Measurements from ENCODE around the gene ATP5ME. TPM values are rescaled to one million over a fixed set of nuclear protein-coding genes. Genes with fewer than 3 reads are reported as not detected.
"Not testable (repeated sequence)": the region's sequence is repeated elsewhere in the genome, so short reads cannot be mapped to it uniquely, and the experiment has no call there.

Gene ATP5ME
- polyA plus RNA-seq, 1 donor from 2014 or later: 430 TPM

DNA sequence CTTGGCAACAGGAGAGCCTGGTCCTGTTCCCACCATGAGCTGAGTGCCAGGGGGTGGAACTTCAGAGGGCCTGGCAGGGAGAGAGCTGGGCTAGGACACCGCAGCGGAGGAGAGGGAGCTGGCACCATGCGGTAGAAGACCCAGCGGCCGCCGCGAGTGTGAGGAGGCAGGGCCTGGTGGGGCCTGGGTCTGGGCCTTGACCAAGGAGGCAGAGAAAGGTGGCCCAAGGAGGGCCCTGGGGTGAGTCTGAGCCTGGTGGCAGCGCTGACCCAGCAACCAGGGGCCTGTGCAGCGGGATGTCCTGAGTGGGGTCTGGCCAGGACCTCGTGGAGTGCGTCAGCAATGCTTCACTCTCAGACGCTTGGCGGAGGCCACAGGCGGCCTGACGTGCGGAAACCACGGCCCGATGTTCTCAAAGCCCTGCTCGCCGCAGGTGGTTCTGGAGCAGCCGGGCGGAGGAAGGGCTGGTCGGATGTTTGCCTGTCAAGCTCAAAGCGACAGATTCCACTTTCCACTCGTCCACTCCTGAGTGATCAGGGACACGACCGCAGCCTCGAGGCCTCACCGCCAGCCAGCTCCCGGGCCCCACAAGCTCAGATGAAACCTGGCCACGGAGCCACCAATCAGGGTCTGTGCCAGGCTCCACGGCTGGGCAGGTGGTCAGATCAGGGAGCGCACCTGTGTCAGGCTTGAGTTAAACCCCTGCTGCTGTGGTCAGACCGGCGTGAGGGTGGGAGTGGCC lies 20.8 kb downstream of the ATP5ME start:
- H3K27ac Mint-ChIP-seq: no peak overlapping the region
- H3K9me3 Mint-ChIP-seq: no peaks in the 10 kb centered on the region

DNA sequence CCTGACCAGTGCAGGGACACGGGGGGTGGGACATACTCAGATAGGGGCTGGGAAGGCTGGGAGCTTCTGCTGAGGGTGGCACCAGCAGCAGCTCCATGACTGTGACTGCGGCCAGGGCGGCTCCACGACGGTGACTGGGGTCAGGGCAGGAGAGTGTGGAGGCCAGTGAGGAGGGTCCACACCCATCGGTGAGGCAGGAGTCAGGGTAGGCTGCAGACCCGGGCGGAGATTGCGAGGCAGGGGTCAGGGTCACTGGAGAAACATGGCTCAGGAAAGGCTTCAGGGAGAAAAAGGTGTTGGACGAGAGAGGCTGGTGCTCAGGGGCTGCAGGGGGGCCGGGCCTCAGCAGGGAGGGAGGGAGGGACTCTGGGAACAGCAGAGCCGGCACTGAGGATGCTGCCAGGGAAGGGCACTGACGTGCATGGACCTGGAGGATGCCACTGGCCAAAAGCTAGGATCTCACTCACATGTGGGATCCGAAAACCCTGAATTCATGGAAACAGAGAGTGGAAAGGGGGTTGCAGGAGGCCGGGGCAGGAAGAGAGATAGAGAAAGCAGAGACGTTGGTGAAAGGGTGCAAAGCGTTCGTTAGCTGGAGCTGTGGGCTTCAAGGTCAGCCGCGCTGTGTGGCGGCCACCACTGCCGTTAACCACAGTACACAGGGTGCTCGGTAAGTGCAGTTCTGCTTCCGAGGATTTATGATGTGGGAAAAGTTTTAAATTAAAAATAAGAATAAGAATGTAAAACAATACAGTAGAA lies 22.0 kb downstream of the ATP5ME start:
- no peaks in the 10 kb centered on the region for H3K9me3 Mint-ChIP-seq
- peaks cover 2% of the 10 kb centered on the region for H3K36me3 Mint-ChIP-seq
- no peak overlapping the region for H3K27ac Mint-ChIP-seq
- H3K27me3 Mint-ChIP-seq: peaks cover 3% of the 10 kb centered on the region
- no peaks in the 10 kb centered on the region for H3K4me1 Mint-ChIP-seq
- H3K4me3 Mint-ChIP-seq: no peak overlapping the region

More for the DNA sequence above, 20.8 kb downstream of the ATP5ME start:
- Mint-ChIP-seq H3K27me3 (peaks cover 3% of the 10 kb centered on the region), H3K4me3 (peak overlapping the region in 1 of 4 donors; percentile 18), H3K36me3 (peaks cover 2% of the 10 kb centered on the region), H3K4me1 (no peaks in the 10 kb centered on the region)

DNA sequence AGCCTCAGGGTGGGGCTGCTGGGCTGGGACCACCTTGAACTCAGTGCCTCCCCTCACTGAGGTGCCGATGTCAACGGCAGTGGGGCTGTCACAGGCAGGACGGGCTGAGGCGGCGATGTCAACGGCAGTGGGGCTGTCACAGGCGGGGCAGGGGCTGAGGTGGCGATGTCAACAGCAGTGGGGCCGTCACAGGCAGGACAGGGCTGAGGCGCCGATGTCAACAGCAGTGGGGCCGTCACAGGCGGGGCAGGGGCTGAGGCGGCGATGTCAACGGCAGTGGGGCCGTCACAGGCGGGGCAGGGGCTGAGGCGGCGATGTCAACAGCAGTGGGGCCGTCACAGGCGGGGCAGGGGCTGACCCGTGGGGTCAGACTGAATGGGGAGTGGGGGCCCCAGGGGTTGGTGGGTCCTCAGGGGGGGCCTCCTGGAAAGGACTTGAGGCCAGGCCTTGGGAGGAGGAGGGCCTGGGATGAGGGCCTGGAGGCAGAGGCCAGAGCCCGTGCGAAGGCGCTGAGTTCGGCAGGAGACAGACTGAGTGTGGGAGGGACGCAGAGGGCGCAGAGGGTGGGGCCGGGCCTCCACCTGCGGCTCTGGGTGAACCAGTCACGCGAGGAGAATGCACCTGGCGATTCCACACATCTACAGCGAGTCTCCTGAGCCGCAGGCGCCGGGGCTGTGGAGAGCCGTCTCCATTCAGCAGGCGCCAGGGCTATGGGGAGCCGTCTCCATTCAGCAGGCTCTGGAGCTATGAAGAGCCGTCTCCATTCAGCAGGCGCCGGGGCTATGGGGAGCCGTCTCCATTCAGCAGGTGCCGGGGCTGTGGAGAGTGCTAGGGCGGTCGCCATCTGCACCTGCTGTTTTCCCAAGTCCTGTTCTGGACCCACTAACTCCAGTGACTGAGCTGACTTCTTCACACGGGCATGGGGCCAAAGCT lies 22.9 kb downstream of the ATP5ME start:
- Mint-ChIP-seq H3K27ac (peak overlapping the region in 1 of 3 donors; percentile 53), H3K4me1 (no peaks in the 10 kb centered on the region)

DNA sequence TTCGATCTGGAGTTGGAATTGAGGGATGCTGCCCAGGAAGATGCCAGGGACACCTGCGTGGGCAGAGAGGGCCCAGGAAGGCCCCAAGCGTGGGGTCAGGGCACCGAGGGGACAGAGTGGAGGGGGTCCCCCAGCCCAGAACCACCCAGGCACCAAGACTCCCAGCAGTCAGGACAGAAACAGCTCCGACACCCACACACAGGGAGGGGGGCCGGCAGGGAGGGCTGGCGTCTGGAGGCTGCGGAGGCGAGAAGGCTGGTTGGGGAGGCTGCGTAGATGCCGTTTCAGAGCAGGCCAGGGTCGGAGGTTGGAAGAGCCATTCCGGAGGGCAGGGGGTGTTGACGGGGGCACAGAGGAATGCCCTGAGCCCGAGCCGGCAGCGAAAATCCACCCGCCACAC lies 23.6 kb downstream of the ATP5ME start:
- H3K27ac Mint-ChIP-seq: peak overlapping the region in 1 of 3 donors; percentile 53
- no peaks in the 10 kb centered on the region for H3K4me1 Mint-ChIP-seq
- peaks cover 6% of the 10 kb centered on the region for H3K27me3 Mint-ChIP-seq
- no peaks in the 10 kb centered on the region for H3K9me3 Mint-ChIP-seq
- H3K36me3 Mint-ChIP-seq: peaks cover 2% of the 10 kb centered on the region
- no peak overlapping the region for H3K4me3 Mint-ChIP-seq

More for the DNA sequence above, 22.9 kb downstream of the ATP5ME start:
- Mint-ChIP-seq H3K36me3 (peaks cover 2% of the 10 kb centered on the region), H3K4me3 (no peak overlapping the region), H3K9me3 (no peaks in the 10 kb centered on the region), H3K27me3 (peaks cover 6% of the 10 kb centered on the region)

DNA sequence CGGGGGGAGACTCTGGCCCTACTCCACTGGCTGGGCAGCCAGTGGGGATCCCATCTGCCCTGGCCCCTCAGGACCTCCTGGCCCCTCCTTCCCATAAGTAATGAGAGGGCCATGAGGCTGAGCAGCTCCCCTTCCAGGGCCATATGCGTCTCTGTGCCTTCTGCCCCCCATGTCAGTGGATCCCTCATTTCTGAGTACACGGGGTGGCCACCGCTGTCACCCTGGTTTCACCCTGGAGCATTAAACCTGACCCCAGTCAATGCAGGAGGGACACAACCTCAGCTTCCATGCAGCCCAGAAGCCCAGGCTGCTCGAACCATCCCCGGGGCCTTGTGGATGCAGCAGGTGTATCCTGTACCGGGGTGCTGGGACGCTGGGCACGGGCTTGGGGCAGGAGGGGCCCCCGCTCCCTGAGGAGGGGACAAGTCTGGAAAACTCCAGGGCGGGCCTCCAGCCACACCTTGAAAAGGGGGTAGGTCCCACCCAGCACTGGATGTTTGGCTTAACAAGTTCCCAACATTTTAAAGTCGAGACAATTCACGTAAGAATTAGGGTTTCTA lies 24.2 kb downstream of the ATP5ME start:
- no peak overlapping the region for H3K4me3 Mint-ChIP-seq
- H3K4me1 Mint-ChIP-seq: no peaks in the 10 kb centered on the region
- H3K9me3 Mint-ChIP-seq: peaks cover 0 to 2% (median 0%) of the 10 kb centered on the region in 3 donors
- H3K36me3 Mint-ChIP-seq: peaks cover 2% of the 10 kb centered on the region
- H3K27me3 Mint-ChIP-seq: peaks cover 6% of the 10 kb centered on the region
- H3K27ac Mint-ChIP-seq: no peak overlapping the region

DNA sequence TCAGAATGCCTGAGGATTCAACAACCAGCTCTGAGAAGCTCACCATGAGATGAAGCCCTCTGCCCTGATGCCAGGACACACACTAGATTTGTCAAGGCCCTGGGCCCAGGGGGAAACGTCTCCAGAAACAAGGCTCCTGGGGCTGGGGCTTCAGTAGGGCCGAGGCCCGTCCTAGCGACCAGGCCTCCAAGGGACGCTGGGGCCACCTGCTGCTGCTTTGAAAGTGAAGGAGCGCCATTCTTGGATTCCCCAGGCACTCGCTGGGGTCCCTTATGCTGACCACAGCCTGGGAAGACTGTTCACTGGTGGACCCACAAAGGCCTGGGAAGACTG lies 24.8 kb downstream of the ATP5ME start:
- Mint-ChIP-seq H3K27ac (no peak overlapping the region), H3K36me3 (peaks cover 2% of the 10 kb centered on the region), H3K9me3 (peaks cover 0 to 5% (median 0%) of the 10 kb centered on the region in 3 donors), H3K4me1 (no peaks in the 10 kb centered on the region), H3K4me3 (no peak overlapping the region), H3K27me3 (peaks cover 6% of the 10 kb centered on the region)

DNA sequence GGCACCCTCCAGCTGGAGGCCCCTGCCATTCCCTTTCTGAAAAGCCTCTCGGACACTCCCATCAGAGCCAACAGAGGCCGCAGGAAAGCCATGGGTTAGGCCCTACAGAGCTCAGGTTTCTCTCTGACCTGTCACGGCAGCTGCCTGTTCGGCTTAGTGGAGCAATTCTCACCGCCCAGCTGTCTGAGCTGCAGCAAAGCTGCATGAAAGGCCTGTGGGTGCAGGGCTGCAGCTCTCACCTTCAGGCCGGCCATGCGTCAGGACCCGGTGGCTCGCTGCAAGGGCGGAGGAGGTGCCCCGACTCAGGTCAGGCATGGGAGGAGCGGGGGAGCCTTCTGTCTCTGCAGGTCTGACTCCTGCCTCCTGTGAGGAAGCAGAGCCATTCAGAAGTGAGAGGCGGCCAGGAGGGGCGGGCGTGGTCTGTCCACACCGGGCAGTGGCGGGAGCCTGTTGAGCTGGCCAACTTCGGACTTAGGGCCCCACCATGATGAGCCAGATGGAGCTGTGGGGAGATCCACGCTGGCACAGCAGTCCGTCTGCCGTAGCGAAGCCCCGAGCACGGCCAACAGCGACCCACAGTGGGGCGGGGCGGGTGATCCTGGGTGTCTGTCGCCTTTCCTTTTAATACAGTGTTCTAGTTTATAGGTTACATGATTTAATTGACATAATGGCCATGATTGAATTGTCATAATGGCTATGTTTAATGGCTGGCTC lies 25.3 kb downstream of the ATP5ME start:
- peaks cover 2% of the 10 kb centered on the region for H3K36me3 Mint-ChIP-seq
- no peaks in the 10 kb centered on the region for H3K4me1 Mint-ChIP-seq
- no peak overlapping the region for H3K4me3 Mint-ChIP-seq
- peaks cover 0 to 5% (median 0%) of the 10 kb centered on the region in 3 donors for H3K9me3 Mint-ChIP-seq
- H3K27ac Mint-ChIP-seq: no peak overlapping the region
- H3K27me3 Mint-ChIP-seq: peaks cover 6% of the 10 kb centered on the region

DNA sequence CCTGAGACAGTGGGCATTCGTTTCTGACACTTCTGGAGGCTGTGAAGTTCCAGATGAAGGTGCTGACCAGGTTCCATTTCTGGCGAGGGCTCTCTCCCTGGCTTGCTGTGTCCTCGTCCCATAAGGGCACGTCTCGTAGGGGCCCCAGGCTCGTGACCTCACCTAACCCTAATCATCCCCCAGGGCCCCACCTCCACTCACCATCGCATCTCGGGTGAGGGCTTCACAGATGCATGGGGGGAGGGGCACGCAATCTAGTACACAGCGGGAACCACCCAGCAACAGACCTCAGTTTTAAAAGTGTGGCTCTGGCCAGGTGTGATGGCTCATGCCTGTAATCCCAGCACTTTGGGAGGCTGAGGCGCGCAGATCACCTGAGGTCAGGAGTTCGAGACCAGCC lies 26.6 kb downstream of the ATP5ME start:
- Mint-ChIP-seq H3K36me3 (no peaks in the 10 kb centered on the region), H3K27ac (no peak overlapping the region), H3K4me1 (no peaks in the 10 kb centered on the region), H3K9me3 (peaks cover 0 to 9% (median 5%) of the 10 kb centered on the region in 3 donors), H3K4me3 (no peak overlapping the region), H3K27me3 (peaks cover 6% of the 10 kb centered on the region)

DNA sequence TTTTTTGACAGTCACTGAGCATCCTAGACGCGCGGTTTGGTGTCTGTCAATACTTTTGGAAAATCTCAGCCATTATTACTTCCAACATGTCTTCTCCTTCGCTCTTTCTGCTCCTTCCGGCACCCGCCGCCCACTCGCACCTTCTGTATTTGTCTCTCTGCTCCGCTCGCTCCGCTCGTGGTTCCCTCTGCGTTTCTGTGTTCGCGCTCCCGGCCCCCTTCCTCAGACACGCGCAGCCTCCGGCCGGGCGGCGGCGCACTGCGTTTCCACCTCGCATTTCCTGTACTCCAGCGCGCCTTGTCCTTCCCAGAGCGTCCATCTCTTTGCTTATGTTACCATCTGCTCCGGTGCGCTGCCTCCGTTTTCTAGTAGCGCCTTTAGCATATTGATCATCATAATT lies 27.6 kb downstream of the ATP5ME start:
- H3K4me1 Mint-ChIP-seq: no peaks in the 10 kb centered on the region
- peak overlapping the region in 2 of 4 donors; percentile 49 to 68 for H3K4me3 Mint-ChIP-seq
- H3K36me3 Mint-ChIP-seq: no peaks in the 10 kb centered on the region
- H3K27me3 Mint-ChIP-seq: peaks cover 6% of the 10 kb centered on the region
- H3K27ac Mint-ChIP-seq: no peak overlapping the region
- peaks cover 0 to 9% (median 5%) of the 10 kb centered on the region in 3 donors for H3K9me3 Mint-ChIP-seq

DNA sequence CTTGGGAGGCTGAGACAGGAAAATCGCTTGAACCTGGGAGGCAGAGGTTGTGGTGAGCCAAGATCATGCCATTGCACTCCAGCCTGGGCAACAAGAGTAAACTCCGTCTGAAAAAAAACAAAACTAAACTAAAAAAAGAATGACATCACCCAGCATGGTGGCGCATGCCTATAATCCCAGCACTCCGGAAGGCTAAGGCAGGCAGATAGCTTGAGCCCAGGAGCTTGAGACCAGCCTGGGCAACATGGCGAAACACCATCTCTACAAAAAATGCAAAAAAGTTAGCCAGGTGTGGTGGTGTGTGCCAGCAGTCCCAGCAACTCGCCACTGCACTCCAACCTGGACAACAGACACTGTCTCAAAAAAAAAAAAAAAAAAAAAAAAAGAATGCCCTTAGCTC lies 31.7 kb downstream of the ATP5ME start:
- H3K27ac Mint-ChIP-seq, H3K4me1 Mint-ChIP-seq, H3K4me3 Mint-ChIP-seq, H3K36me3 Mint-ChIP-seq: not testable (repeated sequence)
- H3K27me3 Mint-ChIP-seq: peaks cover 11% of the 10 kb centered on the region
- peaks cover 0 to 13% (median 5%) of the 10 kb centered on the region in 3 donors for H3K9me3 Mint-ChIP-seq

DNA sequence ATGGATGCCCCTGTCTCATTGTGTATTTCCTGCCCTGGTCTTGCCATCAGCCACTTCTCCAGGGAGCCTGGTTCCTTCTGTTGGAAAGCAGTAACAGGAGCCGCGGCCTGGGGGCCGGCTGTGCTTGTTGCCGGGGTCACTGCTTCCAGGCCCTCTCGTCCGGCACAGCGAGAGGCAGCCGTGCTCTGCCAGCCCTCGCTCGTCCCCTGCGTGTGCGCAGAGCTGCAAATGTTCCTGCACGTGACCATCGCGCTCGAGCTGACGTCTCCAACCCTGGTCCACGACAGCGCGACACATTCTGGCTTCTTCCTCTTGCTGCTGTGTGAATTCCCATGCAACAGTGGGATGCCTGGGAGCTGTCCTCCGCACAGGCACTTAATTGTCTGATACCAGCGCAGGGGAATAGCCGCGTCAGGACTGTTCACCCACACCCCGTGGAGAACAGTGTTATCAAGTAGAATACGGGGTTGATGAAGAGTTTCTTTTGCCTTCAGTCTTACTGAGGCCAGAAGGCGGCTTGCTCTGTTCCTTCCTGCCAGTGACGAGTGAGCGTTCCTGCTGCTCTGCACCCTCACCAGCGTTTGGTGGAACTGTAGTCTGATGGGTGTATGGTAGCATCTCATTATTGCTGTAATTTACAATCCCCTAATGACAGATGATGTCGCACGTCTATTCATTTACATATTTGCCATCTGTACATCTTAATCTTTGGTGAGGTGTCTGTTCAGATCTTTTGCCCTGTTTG lies 36.4 kb downstream of the ATP5ME start:
- peaks cover 11% of the 10 kb centered on the region for H3K27me3 Mint-ChIP-seq
- no peaks in the 10 kb centered on the region for H3K4me1 Mint-ChIP-seq
- no peak overlapping the region for H3K4me3 Mint-ChIP-seq
- H3K36me3 Mint-ChIP-seq: peaks cover 4% of the 10 kb centered on the region
- no peak overlapping the region for H3K27ac Mint-ChIP-seq
- peaks cover 0 to 3% (median under 1%) of the 10 kb centered on the region in 3 donors for H3K9me3 Mint-ChIP-seq

DNA sequence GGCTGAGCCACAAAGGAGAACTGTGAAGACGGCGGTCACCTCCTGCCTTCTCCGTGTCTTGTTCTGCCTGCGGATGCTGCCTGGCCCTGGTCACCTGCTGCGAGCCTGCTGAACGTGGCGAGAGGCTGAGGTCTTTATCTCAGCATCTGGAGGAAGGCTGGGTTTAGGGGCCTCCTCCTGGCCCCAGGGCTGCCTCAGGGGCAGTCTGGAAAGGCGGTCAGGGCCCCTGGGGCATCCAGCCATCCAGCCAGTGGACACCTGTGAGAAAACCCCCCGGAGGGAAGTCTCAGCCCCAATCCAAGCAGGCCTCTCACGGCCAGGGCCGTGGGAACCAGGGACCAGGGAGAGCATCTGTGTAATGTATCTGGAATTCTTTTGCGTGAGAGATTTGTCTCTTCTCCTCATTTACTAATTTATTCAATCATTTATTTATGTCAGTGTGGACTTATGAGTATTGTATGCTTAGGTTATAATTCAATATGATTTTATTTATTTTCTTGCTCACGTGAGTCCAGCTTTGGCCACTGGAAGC lies 37.4 kb downstream of the ATP5ME start:
- peaks cover 0 to 9% (median 3%) of the 10 kb centered on the region in 3 donors for H3K9me3 Mint-ChIP-seq
- no peak overlapping the region for H3K4me3 Mint-ChIP-seq
- no peaks in the 10 kb centered on the region for H3K4me1 Mint-ChIP-seq
- peaks cover 4% of the 10 kb centered on the region for H3K36me3 Mint-ChIP-seq
- peaks cover 11% of the 10 kb centered on the region for H3K27me3 Mint-ChIP-seq
- H3K27ac Mint-ChIP-seq: no peak overlapping the region

DNA sequence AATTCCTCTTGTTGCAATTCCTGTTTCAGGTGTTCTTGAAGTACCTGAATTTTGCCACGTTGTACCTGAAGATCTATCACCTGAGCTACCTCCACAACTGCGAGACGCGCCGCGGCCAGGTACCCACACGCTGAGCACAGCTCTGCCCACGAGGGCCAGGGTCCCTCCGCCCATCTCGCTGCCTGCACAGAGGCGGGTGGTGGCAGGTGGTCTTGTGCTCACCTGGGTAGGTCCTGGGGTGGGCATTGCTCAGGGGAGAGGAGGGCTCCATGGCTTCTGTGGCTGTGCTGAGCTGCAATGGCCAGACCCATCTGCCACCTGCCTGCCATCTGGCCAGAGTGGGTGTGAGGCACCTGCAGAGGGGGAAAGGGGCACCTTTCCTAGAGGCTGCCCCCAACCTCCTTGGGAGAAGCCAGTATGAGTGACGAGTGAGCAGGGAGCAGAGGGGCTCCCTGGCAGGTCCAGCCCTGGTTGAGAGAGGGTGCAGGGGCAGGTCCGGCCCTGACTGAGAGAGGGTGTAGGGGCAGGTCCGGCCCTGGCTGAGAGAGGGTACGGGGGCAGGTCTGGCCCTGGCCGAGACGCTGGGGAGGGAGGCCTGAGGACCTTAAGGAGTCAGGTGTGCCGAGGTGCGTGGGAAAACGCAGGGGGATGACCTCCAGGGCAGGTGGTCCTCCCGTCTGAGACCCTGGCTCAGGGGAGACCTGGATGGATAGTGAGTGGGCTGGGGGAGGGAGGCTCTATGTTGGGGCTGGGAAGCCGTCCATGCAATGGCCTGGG lies 38.0 kb downstream of the ATP5ME start:
- no peaks in the 10 kb centered on the region for H3K4me1 Mint-ChIP-seq
- H3K27me3 Mint-ChIP-seq: peaks cover 11% of the 10 kb centered on the region
- H3K27ac Mint-ChIP-seq: no peak overlapping the region
- H3K9me3 Mint-ChIP-seq: peaks cover 2 to 9% (median 5%) of the 10 kb centered on the region in 3 donors
- H3K4me3 Mint-ChIP-seq: no peak overlapping the region
- peaks cover 4% of the 10 kb centered on the region for H3K36me3 Mint-ChIP-seq
